HEK293 (cell line): ENCODE measurements around the gene VPS37C.

ENCODE experiments used
- ELK4 ChIP-seq: IDR thresholded peaks from 2 replicates; pipeline ENCODE4 v1.6.1; 2011; ENCODE audit warnings: mild to moderate bottlenecking, low read depth, low read length, borderline replicate concordance
- FEZF1 ChIP-seq: fragments of 450-650 bp; formaldehyde crosslinking; IDR thresholded peaks from 2 replicates; pipeline ENCODE4 v1.5.1; 2016; ENCODE audit warnings: missing biosample characterization, missing genetic modification characterization
- REPIN1 ChIP-seq: fragments of 450-650 bp; formaldehyde crosslinking; IDR thresholded peaks from 2 replicates; pipeline ENCODE4 v1.5.1; 2017; ENCODE audit warnings: missing biosample characterization, missing genetic modification characterization, low read depth
- ZFP3 ChIP-seq: fragments of 450-650 bp; formaldehyde crosslinking; IDR thresholded peaks from 2 replicates; pipeline ENCODE4 v1.5.1; 2016; ENCODE audit warnings: low read depth, missing biosample characterization, missing genetic modification characterization
- ZNF121 ChIP-seq: fragments of 450-650 bp; formaldehyde crosslinking; IDR thresholded peaks from 2 replicates; pipeline ENCODE4 v1.5.1; 2016; ENCODE audit warnings: missing biosample characterization, missing genetic modification characterization
- ZNF169 ChIP-seq: fragments of 450-650 bp; formaldehyde crosslinking; IDR thresholded peaks from 2 replicates; pipeline ENCODE4 v1.5.1; 2016; ENCODE audit warnings: missing biosample characterization, missing genetic modification characterization
- ZNF184 ChIP-seq: fragments of 450-650 bp; IDR thresholded peaks from 2 replicates; pipeline ENCODE4 v1.5.1; 2018; ENCODE audit warnings: missing biosample characterization, mild to moderate bottlenecking, missing genetic modification characterization
- ZNF19 ChIP-seq: fragments of 450-650 bp; formaldehyde crosslinking; IDR thresholded peaks from 2 replicates; pipeline ENCODE4; 2016; ENCODE audit warnings: missing biosample characterization, missing genetic modification characterization, low read depth
- ZNF302 ChIP-seq: fragments of 450-650 bp; formaldehyde crosslinking; IDR thresholded peaks from 2 replicates; pipeline ENCODE4 v1.5.1; 2016; ENCODE audit warnings: missing biosample characterization, missing genetic modification characterization, low read depth
- ZNF394 ChIP-seq: fragments of 450-650 bp; formaldehyde crosslinking; IDR thresholded peaks from 2 replicates; pipeline ENCODE4 v1.5.1; 2016; ENCODE audit warnings: missing biosample characterization, missing genetic modification characterization, mild to moderate bottlenecking, moderate library complexity, borderline replicate concordance
- ZNF416 ChIP-seq: fragments of 450-650 bp; formaldehyde crosslinking; IDR thresholded peaks from 2 replicates; pipeline ENCODE4 v1.5.1; 2016; ENCODE audit warnings: missing biosample characterization, missing genetic modification characterization
- ZNF433 ChIP-seq: fragments of 450-650 bp; formaldehyde crosslinking; IDR thresholded peaks from 2 replicates; pipeline ENCODE4 v1.5.1; 2016; ENCODE audit warnings: missing biosample characterization, missing genetic modification characterization, low read depth
- ZNF510 ChIP-seq: fragments of 450-650 bp; formaldehyde crosslinking; IDR thresholded peaks from 2 replicates; pipeline ENCODE4 v1.5.1; 2018; ENCODE audit warnings: mild to moderate bottlenecking, missing genetic modification characterization, missing biosample characterization; ENCODE audit not compliant: insufficient replicate concordance
- ZNF654 ChIP-seq: fragments of 450-650 bp; formaldehyde crosslinking; IDR thresholded peaks from 2 replicates; pipeline ENCODE4 v1.5.1; 2016; ENCODE audit warnings: low read depth, missing biosample characterization, missing genetic modification characterization
- ZNF747 ChIP-seq: fragments of 450-650 bp; formaldehyde crosslinking; IDR thresholded peaks from 2 replicates; pipeline ENCODE4 v1.5.1; 2016; ENCODE audit warnings: missing biosample characterization, missing genetic modification characterization
- ZNF76 ChIP-seq: fragments of 450-650 bp; formaldehyde crosslinking; IDR thresholded peaks from 2 replicates; pipeline ENCODE4; 2016; ENCODE audit warnings: low read depth, missing biosample characterization, missing genetic modification characterization, borderline replicate concordance
- ZNF768 ChIP-seq: fragments of 450-650 bp; formaldehyde crosslinking; IDR thresholded peaks from 2 replicates; pipeline ENCODE4 v1.5.1; 2018; ENCODE audit warnings: missing biosample characterization, mild to moderate bottlenecking, missing genetic modification characterization
- ZSCAN23 ChIP-seq: fragments of 450-650 bp; formaldehyde crosslinking; IDR thresholded peaks from 2 replicates; pipeline ENCODE4 v1.5.1; 2016; ENCODE audit warnings: missing biosample characterization, missing genetic modification characterization
- TF ChIP-seq, protein P1 (sequence below): fragments of 450-650 bp; formaldehyde crosslinking; IDR thresholded peaks from 2 replicates; pipeline ENCODE4 v1.5.1; 2016; ENCODE audit warnings: missing biosample characterization, missing genetic modification characterization, borderline replicate concordance
- TF ChIP-seq, protein P2 (sequence below): fragments of 450-650 bp; formaldehyde crosslinking; IDR thresholded peaks from 2 replicates; pipeline ENCODE4 v1.5.1; 2016; ENCODE audit warnings: missing biosample characterization, missing genetic modification characterization
- TF ChIP-seq, protein P3 (sequence below): fragments of 450-650 bp; formaldehyde crosslinking; IDR thresholded peaks from 2 replicates; pipeline ENCODE4 v1.5.0; 2017; ENCODE audit warnings: missing biosample characterization, missing genetic modification characterization, borderline replicate concordance
- TF ChIP-seq, protein P4 (sequence below): fragments of 450-650 bp; formaldehyde crosslinking; IDR thresholded peaks from 2 replicates; pipeline ENCODE4 v1.5.1; 2016; ENCODE audit warnings: missing biosample characterization, missing genetic modification characterization
- TF ChIP-seq, protein P5 (sequence below): fragments of 450-650 bp; formaldehyde crosslinking; IDR thresholded peaks from 2 replicates; pipeline ENCODE4 v1.5.1; 2016; ENCODE audit warnings: missing biosample characterization, missing genetic modification characterization

The VPS37C gene

DNA sequence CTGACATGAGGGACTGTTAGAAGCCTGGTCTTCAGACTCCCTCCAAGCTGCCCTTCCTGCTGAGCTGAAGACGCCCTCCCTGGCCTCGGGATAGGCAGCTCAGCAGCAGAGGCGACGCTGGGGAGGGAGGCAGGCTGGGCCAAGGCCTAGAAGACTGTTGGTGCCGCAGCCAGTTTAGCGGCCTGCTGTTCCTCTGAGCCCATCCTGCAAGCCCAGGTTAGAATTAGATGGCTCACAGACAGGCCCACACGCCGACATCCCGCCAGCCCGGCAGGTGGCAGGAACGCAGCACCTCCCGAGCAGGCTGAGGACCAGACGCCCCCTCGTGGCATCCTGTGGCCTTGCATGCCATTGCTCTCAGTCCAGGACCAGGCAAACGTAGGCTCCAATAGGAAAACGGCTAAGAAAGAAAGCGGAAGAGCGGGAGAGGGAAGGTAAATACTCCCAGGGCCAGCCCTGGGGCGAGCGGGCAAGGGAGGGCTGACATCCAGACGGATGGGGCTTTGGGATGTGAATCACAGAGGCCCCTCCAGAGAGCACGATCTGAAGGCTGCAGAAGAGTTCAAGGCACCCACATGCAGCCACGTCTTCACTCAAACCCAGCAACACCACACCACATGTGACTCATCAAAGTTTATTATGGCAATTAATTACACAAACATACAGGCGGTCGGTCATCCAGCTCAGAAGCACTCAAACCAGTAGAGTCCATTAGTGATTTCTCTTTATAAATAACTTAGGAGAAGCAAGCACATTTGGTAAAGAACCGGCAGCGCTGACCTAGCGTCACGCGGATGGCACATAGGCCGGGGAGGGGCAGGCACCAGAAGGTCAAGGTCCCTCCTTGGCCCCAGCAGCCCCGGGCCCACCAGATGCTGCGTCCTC is 31.3 kb downstream of the VPS37C start (continued):
- no peak for TF ChIP-seq ZNF302 (tag by site-specific recombination)
- no peak for TF ChIP-seq ZNF433 (tag by site-specific recombination)
- no peak for TF ChIP-seq ELK4
- TF ChIP-seq, protein P1, sequence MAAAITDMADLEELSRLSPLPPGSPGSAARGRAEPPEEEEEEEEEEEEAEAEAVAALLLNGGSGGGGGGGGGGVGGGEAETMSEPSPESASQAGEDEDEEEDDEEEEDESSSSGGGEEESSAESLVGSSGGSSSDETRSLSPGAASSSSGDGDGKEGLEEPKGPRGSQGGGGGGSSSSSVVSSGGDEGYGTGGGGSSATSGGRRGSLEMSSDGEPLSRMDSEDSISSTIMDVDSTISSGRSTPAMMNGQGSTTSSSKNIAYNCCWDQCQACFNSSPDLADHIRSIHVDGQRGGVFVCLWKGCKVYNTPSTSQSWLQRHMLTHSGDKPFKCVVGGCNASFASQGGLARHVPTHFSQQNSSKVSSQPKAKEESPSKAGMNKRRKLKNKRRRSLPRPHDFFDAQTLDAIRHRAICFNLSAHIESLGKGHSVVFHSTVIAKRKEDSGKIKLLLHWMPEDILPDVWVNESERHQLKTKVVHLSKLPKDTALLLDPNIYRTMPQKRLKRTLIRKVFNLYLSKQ (tag by site-specific recombination), result no peak
- no peak for TF ChIP-seq ZNF510 (tag by site-specific recombination)
- TF ChIP-seq ZNF121, result no peak
- TF ChIP-seq ZNF416, result no peak
- TF ChIP-seq, protein P2, sequence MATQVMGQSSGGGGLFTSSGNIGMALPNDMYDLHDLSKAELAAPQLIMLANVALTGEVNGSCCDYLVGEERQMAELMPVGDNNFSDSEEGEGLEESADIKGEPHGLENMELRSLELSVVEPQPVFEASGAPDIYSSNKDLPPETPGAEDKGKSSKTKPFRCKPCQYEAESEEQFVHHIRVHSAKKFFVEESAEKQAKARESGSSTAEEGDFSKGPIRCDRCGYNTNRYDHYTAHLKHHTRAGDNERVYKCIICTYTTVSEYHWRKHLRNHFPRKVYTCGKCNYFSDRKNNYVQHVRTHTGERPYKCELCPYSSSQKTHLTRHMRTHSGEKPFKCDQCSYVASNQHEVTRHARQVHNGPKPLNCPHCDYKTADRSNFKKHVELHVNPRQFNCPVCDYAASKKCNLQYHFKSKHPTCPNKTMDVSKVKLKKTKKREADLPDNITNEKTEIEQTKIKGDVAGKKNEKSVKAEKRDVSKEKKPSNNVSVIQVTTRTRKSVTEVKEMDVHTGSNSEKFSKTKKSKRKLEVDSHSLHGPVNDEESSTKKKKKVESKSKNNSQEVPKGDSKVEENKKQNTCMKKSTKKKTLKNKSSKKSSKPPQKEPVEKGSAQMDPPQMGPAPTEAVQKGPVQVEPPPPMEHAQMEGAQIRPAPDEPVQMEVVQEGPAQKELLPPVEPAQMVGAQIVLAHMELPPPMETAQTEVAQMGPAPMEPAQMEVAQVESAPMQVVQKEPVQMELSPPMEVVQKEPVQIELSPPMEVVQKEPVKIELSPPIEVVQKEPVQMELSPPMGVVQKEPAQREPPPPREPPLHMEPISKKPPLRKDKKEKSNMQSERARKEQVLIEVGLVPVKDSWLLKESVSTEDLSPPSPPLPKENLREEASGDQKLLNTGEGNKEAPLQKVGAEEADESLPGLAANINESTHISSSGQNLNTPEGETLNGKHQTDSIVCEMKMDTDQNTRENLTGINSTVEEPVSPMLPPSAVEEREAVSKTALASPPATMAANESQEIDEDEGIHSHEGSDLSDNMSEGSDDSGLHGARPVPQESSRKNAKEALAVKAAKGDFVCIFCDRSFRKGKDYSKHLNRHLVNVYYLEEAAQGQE (tag by site-specific recombination), result no peak
- TF ChIP-seq ZFP3 (tag by site-specific recombination), result no peak
- TF ChIP-seq ZNF747 (tag by site-specific recombination), result no peak
- no peak for TF ChIP-seq REPIN1 (tag by site-specific recombination)
- no peak for TF ChIP-seq ZNF184 (tag by site-specific recombination)
- no peak for TF ChIP-seq ZSCAN23 (tag by site-specific recombination)
- TF ChIP-seq, protein P3, sequence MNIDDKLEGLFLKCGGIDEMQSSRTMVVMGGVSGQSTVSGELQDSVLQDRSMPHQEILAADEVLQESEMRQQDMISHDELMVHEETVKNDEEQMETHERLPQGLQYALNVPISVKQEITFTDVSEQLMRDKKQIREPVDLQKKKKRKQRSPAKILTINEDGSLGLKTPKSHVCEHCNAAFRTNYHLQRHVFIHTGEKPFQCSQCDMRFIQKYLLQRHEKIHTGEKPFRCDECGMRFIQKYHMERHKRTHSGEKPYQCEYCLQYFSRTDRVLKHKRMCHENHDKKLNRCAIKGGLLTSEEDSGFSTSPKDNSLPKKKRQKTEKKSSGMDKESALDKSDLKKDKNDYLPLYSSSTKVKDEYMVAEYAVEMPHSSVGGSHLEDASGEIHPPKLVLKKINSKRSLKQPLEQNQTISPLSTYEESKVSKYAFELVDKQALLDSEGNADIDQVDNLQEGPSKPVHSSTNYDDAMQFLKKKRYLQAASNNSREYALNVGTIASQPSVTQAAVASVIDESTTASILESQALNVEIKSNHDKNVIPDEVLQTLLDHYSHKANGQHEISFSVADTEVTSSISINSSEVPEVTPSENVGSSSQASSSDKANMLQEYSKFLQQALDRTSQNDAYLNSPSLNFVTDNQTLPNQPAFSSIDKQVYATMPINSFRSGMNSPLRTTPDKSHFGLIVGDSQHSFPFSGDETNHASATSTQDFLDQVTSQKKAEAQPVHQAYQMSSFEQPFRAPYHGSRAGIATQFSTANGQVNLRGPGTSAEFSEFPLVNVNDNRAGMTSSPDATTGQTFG (tag by site-specific recombination), result no peak
- TF ChIP-seq ZNF394, result peak; percentile 42; the same call in 1 of the 2 replicates
- TF ChIP-seq ZNF169, result no peak
- TF ChIP-seq ZNF654 (tag by site-specific recombination), result peak; percentile 76
- TF ChIP-seq ZNF19 (tag by site-specific recombination), result no peak
- TF ChIP-seq FEZF1, result no peak
- TF ChIP-seq ZNF76, result no peak
- TF ChIP-seq, protein P4, sequence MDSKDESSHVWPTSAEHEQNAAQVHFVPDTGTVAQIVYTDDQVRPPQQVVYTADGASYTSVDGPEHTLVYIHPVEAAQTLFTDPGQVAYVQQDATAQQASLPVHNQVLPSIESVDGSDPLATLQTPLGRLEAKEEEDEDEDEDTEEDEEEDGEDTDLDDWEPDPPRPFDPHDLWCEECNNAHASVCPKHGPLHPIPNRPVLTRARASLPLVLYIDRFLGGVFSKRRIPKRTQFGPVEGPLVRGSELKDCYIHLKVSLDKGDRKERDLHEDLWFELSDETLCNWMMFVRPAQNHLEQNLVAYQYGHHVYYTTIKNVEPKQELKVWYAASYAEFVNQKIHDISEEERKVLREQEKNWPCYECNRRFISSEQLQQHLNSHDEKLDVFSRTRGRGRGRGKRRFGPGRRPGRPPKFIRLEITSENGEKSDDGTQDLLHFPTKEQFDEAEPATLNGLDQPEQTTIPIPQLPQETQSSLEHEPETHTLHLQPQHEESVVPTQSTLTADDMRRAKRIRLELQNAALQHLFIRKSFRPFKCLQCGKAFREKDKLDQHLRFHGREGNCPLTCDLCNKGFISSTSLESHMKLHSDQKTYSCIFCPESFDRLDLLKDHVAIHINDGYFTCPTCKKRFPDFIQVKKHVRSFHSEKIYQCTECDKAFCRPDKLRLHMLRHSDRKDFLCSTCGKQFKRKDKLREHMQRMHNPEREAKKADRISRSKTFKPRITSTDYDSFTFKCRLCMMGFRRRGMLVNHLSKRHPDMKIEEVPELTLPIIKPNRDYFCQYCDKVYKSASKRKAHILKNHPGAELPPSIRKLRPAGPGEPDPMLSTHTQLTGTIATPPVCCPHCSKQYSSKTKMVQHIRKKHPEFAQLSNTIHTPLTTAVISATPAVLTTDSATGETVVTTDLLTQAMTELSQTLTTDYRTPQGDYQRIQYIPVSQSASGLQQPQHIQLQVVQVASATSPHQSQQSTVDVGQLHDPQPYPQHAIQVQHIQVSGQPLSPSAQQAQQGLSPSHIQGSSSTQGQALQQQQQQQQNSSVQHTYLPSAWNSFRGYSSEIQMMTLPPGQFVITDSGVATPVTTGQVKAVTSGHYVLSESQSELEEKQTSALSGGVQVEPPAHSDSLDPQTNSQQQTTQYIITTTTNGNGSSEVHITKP, result no peak
- no peak for TF ChIP-seq ZNF768
- TF ChIP-seq, protein P5, sequence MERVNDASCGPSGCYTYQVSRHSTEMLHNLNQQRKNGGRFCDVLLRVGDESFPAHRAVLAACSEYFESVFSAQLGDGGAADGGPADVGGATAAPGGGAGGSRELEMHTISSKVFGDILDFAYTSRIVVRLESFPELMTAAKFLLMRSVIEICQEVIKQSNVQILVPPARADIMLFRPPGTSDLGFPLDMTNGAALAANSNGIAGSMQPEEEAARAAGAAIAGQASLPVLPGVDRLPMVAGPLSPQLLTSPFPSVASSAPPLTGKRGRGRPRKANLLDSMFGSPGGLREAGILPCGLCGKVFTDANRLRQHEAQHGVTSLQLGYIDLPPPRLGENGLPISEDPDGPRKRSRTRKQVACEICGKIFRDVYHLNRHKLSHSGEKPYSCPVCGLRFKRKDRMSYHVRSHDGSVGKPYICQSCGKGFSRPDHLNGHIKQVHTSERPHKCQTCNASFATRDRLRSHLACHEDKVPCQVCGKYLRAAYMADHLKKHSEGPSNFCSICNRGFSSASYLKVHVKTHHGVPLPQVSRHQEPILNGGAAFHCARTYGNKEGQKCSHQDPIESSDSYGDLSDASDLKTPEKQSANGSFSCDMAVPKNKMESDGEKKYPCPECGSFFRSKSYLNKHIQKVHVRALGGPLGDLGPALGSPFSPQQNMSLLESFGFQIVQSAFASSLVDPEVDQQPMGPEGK (tag by site-specific recombination), result peak; percentile 57
